Kidney (tissue), 14 donors: ENCODE data around the gene IGFBP2. TPM values are rescaled to one million over a fixed set of nuclear protein-coding genes. Genes with fewer than 3 reads are reported as not detected.

ENCODE experiments used
- DNase-seq, 5 donors: peaks; one replicate each; pipeline ENCODE4 v3.0.0-alpha.2; 2013 to 2020
- FAIRE-seq: peaks from 2 replicates; lab custom pipeline; 2012; peaks lifted over from hg19 to GRCh38; lab: Jason Lieb, UNC
- H3K27ac ChIP-seq, 2 donors: one replicate each; pipeline ENCODE4 v1.7.0; 2013; ENCODE audit warnings: low read depth in 2 of 2, low read length in 2 of 2, inconsistent platforms in 1 of 2
- H3K27me3 ChIP-seq: one replicate; pipeline ENCODE4 v1.7.1; 2013; ENCODE audit warnings: low read length, inconsistent platforms; ENCODE audit not compliant: control insufficient read depth, insufficient read depth
- H3K36me3 ChIP-seq, 3 donors: one replicate each; pipeline versions ENCODE4 v1.7.0 to v1.7.1; 2013; ENCODE audit warnings: low read length in 3 of 3, control low read depth in 1 of 3, inconsistent platforms in 1 of 3; ENCODE audit not compliant: insufficient read depth in 3 of 3, control insufficient read depth in 2 of 3
- H3K4me1 ChIP-seq, 3 donors: one replicate each; pipeline versions ENCODE4 v1.7.0 to v1.7.1; 2013; ENCODE audit warnings: low read length in 3 of 3, inconsistent platforms in 1 of 3, low read depth in 1 of 3; ENCODE audit not compliant: control insufficient read depth in 2 of 3, insufficient read depth in 2 of 3
- H3K4me3 ChIP-seq, 3 donors: one replicate each; pipeline versions ENCODE4 v1.7.0 to v1.8.1; 2013; ENCODE audit warnings: low read length in 3 of 3, control low read depth in 1 of 3, inconsistent platforms in 1 of 3
- H3K9ac ChIP-seq, 3 donors: one replicate each; pipeline versions ENCODE4 v1.7.0 to v1.7.1; 2013; ENCODE audit warnings: low read length in 3 of 3, control low read depth in 1 of 3, inconsistent platforms in 1 of 3
- H3K9me3 ChIP-seq, 3 donors: one replicate each; pipeline versions ENCODE4 v1.7.0 to v1.7.1; 2013; ENCODE audit warnings: low read length in 3 of 3, control low read depth in 1 of 3, inconsistent platforms in 1 of 3; ENCODE audit not compliant: control insufficient read depth in 2 of 3, insufficient read depth in 1 of 3
- intact Hi-C: fragments of 100-400 bp; cut with DNase I; formaldehyde crosslinking; loops from one replicate; pipeline ENCODE4 v1.11.1; 2022
- polyA plus RNA-seq: library from polyadenylated mRNA; stranded (reverse); fragments of 350-450 nt; fragmentation: Illumina TruSeq; extraction: RNeasy Lipid Tissue Mini Kit (QIAGEN cat#74804); gene quantifications from one replicate; pipeline ENCODE4 v1.2.3, GENCODE V29; 2014; ENCODE audit warnings: low read depth, low replicate concordance; ENCODE audit not compliant: insufficient read depth
- total RNA-seq: library from RNA; stranded (reverse); fragmentation: NEBNext Ultra II Directional; extraction: Animal tissue kit (Norgen Biotek cat#: 25700); gene quantifications from one replicate; pipeline ENCODE4 v1.2.1, GENCODE V29; 2021
- TF ChIP-seq, protein P1 (sequence below): IDR thresholded peaks from 3 replicates; pipeline ENCODE4 v1.5.1; 2012; ENCODE audit warnings: mild to moderate bottlenecking, moderate library complexity, borderline replicate concordance; ENCODE audit not compliant: insufficient read depth; ENCODE audit errors: extremely low read depth
- donor health status: control.
- donor health status: control.
- donor health status: control.
- donor health status: control.
- donor health status: control.
- donor health status: DM: yes; HTN: yes; CAD: no.
- donor health status: Normal renal cell carcinoma (clear cell type).

The IGFBP2 gene
- total and polyA plus RNA-seq, 2 donors from 2014 or later, result 53.7 to 369 TPM

GRCh38 chr2:216650626-216651257 is 17.5 kb downstream of the IGFBP2 start:
- DNase-seq (peak in 2 of 5 donors; percentile 49 to 56), FAIRE-seq (no peak)
- no peak overlapping the region for H3K9ac ChIP-seq
- H3K27ac ChIP-seq, result no peak overlapping the region
- intact Hi-C loops, result no loop called here
- TF ChIP-seq, protein P1, sequence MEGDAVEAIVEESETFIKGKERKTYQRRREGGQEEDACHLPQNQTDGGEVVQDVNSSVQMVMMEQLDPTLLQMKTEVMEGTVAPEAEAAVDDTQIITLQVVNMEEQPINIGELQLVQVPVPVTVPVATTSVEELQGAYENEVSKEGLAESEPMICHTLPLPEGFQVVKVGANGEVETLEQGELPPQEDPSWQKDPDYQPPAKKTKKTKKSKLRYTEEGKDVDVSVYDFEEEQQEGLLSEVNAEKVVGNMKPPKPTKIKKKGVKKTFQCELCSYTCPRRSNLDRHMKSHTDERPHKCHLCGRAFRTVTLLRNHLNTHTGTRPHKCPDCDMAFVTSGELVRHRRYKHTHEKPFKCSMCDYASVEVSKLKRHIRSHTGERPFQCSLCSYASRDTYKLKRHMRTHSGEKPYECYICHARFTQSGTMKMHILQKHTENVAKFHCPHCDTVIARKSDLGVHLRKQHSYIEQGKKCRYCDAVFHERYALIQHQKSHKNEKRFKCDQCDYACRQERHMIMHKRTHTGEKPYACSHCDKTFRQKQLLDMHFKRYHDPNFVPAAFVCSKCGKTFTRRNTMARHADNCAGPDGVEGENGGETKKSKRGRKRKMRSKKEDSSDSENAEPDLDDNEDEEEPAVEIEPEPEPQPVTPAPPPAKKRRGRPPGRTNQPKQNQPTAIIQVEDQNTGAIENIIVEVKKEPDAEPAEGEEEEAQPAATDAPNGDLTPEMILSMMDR, result no peak
- H3K27me3 ChIP-seq, result no peaks in the 10 kb centered on the region
- H3K9me3 ChIP-seq, result no peaks in the 10 kb centered on the region
- H3K4me3 ChIP-seq, result no peak overlapping the region
- H3K4me1 ChIP-seq, result peaks cover 0 to 6% (median 3%) of the 10 kb centered on the region in 3 donors
- no peaks in the 10 kb centered on the region for H3K36me3 ChIP-seq

DNA sequence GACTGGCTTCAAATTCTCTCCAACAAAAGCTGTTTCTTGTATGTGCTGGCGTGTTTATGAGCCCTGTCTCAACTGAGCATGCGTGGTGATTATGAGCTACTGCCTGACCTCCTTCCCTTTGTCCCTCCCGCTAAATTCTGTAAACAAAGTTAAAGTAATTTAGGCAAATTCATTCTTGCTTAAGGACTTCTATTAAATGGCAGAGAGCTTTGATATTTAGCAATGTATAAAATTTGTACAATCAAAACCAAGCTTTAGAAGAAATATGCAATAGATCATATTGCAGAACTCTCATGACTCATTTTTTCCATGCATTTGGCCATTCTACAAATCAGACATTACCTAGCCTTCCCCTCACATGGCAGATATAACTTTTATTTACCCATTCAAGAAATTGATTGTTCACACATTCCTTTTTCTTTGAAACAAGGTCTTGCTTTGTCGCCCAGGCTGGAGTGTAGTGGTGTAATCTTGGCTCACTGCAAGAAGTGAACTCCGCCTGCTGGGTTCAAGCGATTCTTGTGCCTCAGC is 18.2 kb downstream of the IGFBP2 start:
- no peak overlapping the region for H3K4me3 ChIP-seq
- peak in 1 of 5 donors; percentile 53 for DNase-seq
- no peaks in the 10 kb centered on the region for H3K27me3 ChIP-seq
- no peak for FAIRE-seq
- H3K27ac ChIP-seq, result no peak overlapping the region
- peaks cover 0 to 6% (median 3%) of the 10 kb centered on the region in 3 donors for H3K4me1 ChIP-seq
- H3K9ac ChIP-seq, result no peak overlapping the region
- no peaks in the 10 kb centered on the region for H3K36me3 ChIP-seq
- H3K9me3 ChIP-seq, result no peaks in the 10 kb centered on the region
- TF ChIP-seq, protein P1, result no peak
- intact Hi-C loops, result no loop called here

GRCh38 chr2:216652566-216652965 is 19.3 kb downstream of the IGFBP2 start:
- no peak overlapping the region for H3K27ac ChIP-seq
- no peaks in the 10 kb centered on the region for H3K9me3 ChIP-seq
- H3K36me3 ChIP-seq, result no peaks in the 10 kb centered on the region
- TF ChIP-seq, protein P1, result no peak
- no peak overlapping the region for H3K9ac ChIP-seq
- H3K4me1 ChIP-seq, result peaks cover 0 to 6% (median 3%) of the 10 kb centered on the region in 3 donors
- intact Hi-C loops, result no loop called here
- DNase-seq (no peak), FAIRE-seq (no peak)
- no peak overlapping the region for H3K4me3 ChIP-seq
- H3K27me3 ChIP-seq, result no peaks in the 10 kb centered on the region
